K562 (cell line): ENCODE results near the gene GAGE12F. TPM values are rescaled to one million over a fixed set of nuclear protein-coding genes. Genes with fewer than 3 reads are reported as not detected.
"Not testable (repeated sequence)": the region's sequence is repeated elsewhere in the genome, so short reads cannot be mapped to it uniquely, and the experiment has no call there.

Source experiments
- ATAC-seq: fragments of 200-7000 bp; cut with Tn5 transposase; 3 replicates; pipeline ENCODE4 v1.9.1; 2020; ENCODE audit warnings: moderate library complexity
- BruUV-seq: library from RNA; stranded (reverse); fragments of 400-500 nt; replicated peaks from 2 replicates; lab custom pipeline; 2021; lab: Mats Ljungman, UMichigan
- CTCF ChIA-PET: fragments of 300-600 bp; formaldehyde crosslinking; extraction: SDS; loops from one replicate; lab custom pipeline; 2021; ENCODE audit warnings: low intra/inter-chr PET ratio; lab: Yijun Ruan, JAX
- POLR2A ChIA-PET: fragments of 300-600, 350-650 bp; sonication (Branson Sonifier 250); formaldehyde crosslinking; extraction: SDS; loops from one replicate; lab custom pipeline; 2021; ENCODE audit warnings: antibody characterized with exemption, inconsistent platforms; lab: Yijun Ruan, JAX
- DNase-seq, 4 experiments: peaks; one replicate each; pipeline versions ENCODE4 v3.0.0 to v3.0.0-alpha.2; 2011 to 2018; ENCODE audit warnings: low spot score in 3 of 4, mixed read lengths in 3 of 4; ENCODE audit errors: extremely low read depth in 1 of 4
- FAIRE-seq: peaks from 2 replicates; lab custom pipeline; 2011; peaks lifted over from hg19 to GRCh38; lab: Jason Lieb, UNC
- H2AFZ ChIP-seq: 2 replicates; pipeline ENCODE4 v1.6.0; 2011; ENCODE audit warnings: low read depth, low read length, control low read depth, inconsistent platforms
- H3K27ac ChIP-seq: fragments of 200-600 bp; 3 replicates; pipeline ENCODE4 v1.8.0; 2011; ENCODE audit warnings: low read depth, mild to moderate bottlenecking, control low read depth, inconsistent platforms, low read length, moderate library complexity, mixed read lengths; ENCODE audit errors: extremely low read depth
- H3K27me3 ChIP-seq, 2 experiments: fragments of 300-600 bp in 1 of 2; 2 replicates in 1 of 2; 3 replicates in 1 of 2; pipeline versions ENCODE4 v1.6.0 to v1.8.0; 2011; ENCODE audit warnings: inconsistent platforms in 2 of 2, low read length in 2 of 2, mild to moderate bottlenecking in 1 of 2, mixed read lengths in 1 of 2, moderate library complexity in 1 of 2; ENCODE audit not compliant: control insufficient read depth in 2 of 2, insufficient read depth in 2 of 2
- H3K36me3 ChIP-seq: fragments of 300-600 bp; 3 replicates; pipeline ENCODE4 v1.8.0; 2011; ENCODE audit warnings: mild to moderate bottlenecking, low read length, inconsistent platforms; ENCODE audit not compliant: control insufficient read depth, insufficient read depth
- H3K4me1 ChIP-seq, 2 experiments: fragments of 200-600 bp in 1 of 2; replicated peaks in 1 of 2; 2 replicates in 1 of 2; 3 replicates in 1 of 2; pipeline versions ENCODE4 v1.5.1 to v1.8.0; 2011; ENCODE audit warnings: inconsistent platforms in 2 of 2, low read length in 2 of 2, mild to moderate bottlenecking in 1 of 2, mixed read lengths in 1 of 2, moderate library complexity in 1 of 2; ENCODE audit not compliant: control insufficient read depth in 2 of 2, insufficient read depth in 2 of 2
- H3K4me2 ChIP-seq: 2 replicates; pipeline ENCODE4 v1.6.1; 2011; ENCODE audit warnings: low read length, control low read depth, inconsistent platforms, mixed read lengths; ENCODE audit not compliant: insufficient read depth
- H3K4me3 ChIP-seq: fragments of 200-600 bp; sonication (generic), shearing (Covaris generic); 2 replicates; pipeline ENCODE4 v1.5.1; 2016; ENCODE audit warnings: control low read depth, inconsistent platforms
- H3K79me2 ChIP-seq: fragments of 200-600 bp; 3 replicates; pipeline ENCODE4 v1.8.0; 2011; ENCODE audit warnings: low read length, inconsistent platforms; ENCODE audit not compliant: control insufficient read depth, insufficient read depth
- H3K9ac ChIP-seq, 2 experiments: 2 replicates each; pipeline versions ENCODE4 v1.6.0 to v1.6.1; 2011; ENCODE audit warnings: low read depth in 2 of 2, low read length in 2 of 2, control low read depth in 1 of 2, inconsistent platforms in 1 of 2, mild to moderate bottlenecking in 1 of 2, mixed read lengths in 1 of 2; ENCODE audit not compliant: insufficient read depth in 1 of 2
- H3K9me1 ChIP-seq: one replicate; pipeline ENCODE4 v1.6.0; 2011; ENCODE audit warnings: inconsistent platforms, mild to moderate bottlenecking, low read length, moderate library complexity; ENCODE audit not compliant: control insufficient read depth, insufficient read depth
- H3K9me3 ChIP-seq: replicated peaks from 2 replicates; pipeline ENCODE4 v1.5.1; 2011; ENCODE audit warnings: low read depth, low read length, inconsistent platforms; ENCODE audit not compliant: control insufficient read depth, insufficient read depth
- H4K20me1 ChIP-seq: replicated peaks from 2 replicates; pipeline ENCODE4 v1.6.1; 2011; ENCODE audit warnings: low read length, inconsistent platforms, mixed read lengths; ENCODE audit not compliant: control insufficient read depth, insufficient read depth
- WGBS: fragments of 100-300 bp; shearing (Covaris generic); methylation state at CpG from one replicate; pipeline ENCODE4 v1.1.6; 2016; ENCODE audit warnings: low coverage, mixed read lengths; ENCODE audit not compliant: insufficient coverage; ENCODE audit errors: missing lambda C conversion rate; 5-methylcytosine and 5-hydroxymethylcytosine counted together
- in situ Hi-C: fragments of 300-500 bp; cut with MboI; formaldehyde crosslinking; loops from 4 replicates; pipeline ENCODE4 v1.15.0; 2018; ENCODE audit warnings: inconsistent platforms, mixed read lengths
- intact Hi-C: fragments of 100-400 bp; cut with micrococcal nuclease; formaldehyde crosslinking; loops from 2 replicates; pipeline ENCODE4 v1.14.2; 2022
- polyA plus RNA-seq, 8 experiments: library from polyadenylated mRNA; depleted of rRNA in 4 of 8; stranded (reverse) in 5 of 8; unstranded in 3 of 8; fragments of >200 nt; fragmentation: Nextera tagmentation in 2 of 8; fragmentation: Illumina TruSeq in 1 of 8; extraction: Ambion mirVana in 2 of 8; extraction: Trizol in 1 of 8; gene quantifications; 2 replicates each; pipeline versions ENCODE4 v1.2.1 to v1.2.3, GENCODE V29; 2011 to 2014; ENCODE audit warnings: inconsistent platforms in 1 of 8, missing spikeins in 1 of 8
- total RNA-seq, 7 experiments: library from RNA; depleted of rRNA in 6 of 7; stranded (reverse); fragments of >200 nt in 6 of 7; fragmentation: Illumina TruSeq in 2 of 7; extraction: Trizol in 2 of 7; gene quantifications; 2 replicates each; pipeline versions ENCODE4 v1.2.1 to v1.2.3, GENCODE V29; 2011 to 2021; ENCODE audit warnings: low replicate concordance in 1 of 7

GAGE12F gene
- total and polyA plus RNA-seq, 9 of the 15 experiments (the other 6 are each of a cell fraction or from before 2014, with no cell fraction given), result 0.77 to 531 (median 10.7) TPM; not detected in 1

- H3K9me1 ChIP-seq, POLR2A ChIA-PET, H3K4me3 ChIP-seq, in situ Hi-C loops, DNase-seq, H3K79me2 ChIP-seq, CTCF ChIA-PET, BruUV-seq, ATAC-seq, H3K36me3 ChIP-seq, H3K27ac ChIP-seq, H4K20me1 ChIP-seq, H2AFZ ChIP-seq, intact Hi-C loops, H3K9ac ChIP-seq, H3K4me2 ChIP-seq, H3K9me3 ChIP-seq, FAIRE-seq, H3K4me1 ChIP-seq, H3K27me3 ChIP-seq: not testable (repeated sequence)
- no CpG with 5 or more reads among the region's 16 CpGs for WGBS
Observed at GRCh38 chrX:49579649-49580048, 19.0 kb downstream of the GAGE12F start, which contains the start of gene GAGE12H. Gene GAGE12H, plus strand, starts transcription at chrX:49579949. Its CDS starts 1,155 bp downstream, at chrX:49581104.

- H3K9me3 ChIP-seq, H3K4me1 ChIP-seq, H3K79me2 ChIP-seq, in situ Hi-C loops, H3K36me3 ChIP-seq, DNase-seq, H4K20me1 ChIP-seq, ATAC-seq, intact Hi-C loops, BruUV-seq, H2AFZ ChIP-seq, FAIRE-seq, CTCF ChIA-PET, POLR2A ChIA-PET, H3K9me1 ChIP-seq, H3K27ac ChIP-seq, H3K27me3 ChIP-seq: not testable (repeated sequence)
- H3K9ac ChIP-seq, result peak within 1 kb of the TSS; percentile 20 to 86; a peak in 1 of 4 replicates
- peak within 1 kb of the TSS; percentile 48; the same call in 1 of the 2 replicates for H3K4me2 ChIP-seq
- H3K4me3 ChIP-seq, result peak within 1 kb of the TSS; percentile 39
- WGBS, result no CpG with 5 or more reads among the region's 16 CpGs
Observed at GRCh38 chrX:49589196-49589595, 28.6 kb downstream of the GAGE12F start, which contains the start of gene GAGE2A. Gene GAGE2A, plus strand, starts transcription at chrX:49589496. Its CDS starts 1,155 bp downstream, at chrX:49590651.
